Measurements from ENCODE around the gene CFAP57.
A peak's percentile ranks its signal among the peaks of the same experiment; 100 is the strongest.
"Not testable (repeated sequence)": the region's sequence is repeated elsewhere in the genome, so short reads cannot be mapped to it uniquely, and the experiment has no call there.

The CFAP57 gene

DNA sequence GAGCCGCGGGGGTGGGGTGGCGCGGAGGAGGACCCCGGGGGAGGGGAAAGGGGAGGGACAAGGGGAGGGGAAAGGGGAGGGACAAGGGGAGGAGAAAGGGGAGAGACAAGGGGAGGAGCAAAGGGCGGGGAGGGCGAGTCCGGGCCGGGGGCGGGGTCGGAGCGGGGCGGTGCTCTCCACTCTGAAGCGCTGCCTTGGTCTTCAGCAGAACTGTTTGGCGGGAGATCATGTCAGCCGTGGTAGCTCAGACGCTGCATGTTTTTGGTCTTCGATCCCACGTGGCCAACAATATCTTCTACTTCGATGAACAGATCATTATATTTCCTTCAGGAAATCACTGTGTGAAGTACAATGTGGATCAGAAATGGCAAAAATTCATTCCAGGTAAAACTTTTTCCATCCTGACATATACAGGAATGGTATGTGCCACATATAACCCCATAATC, 420 bp downstream of the CFAP57 start:
- DNase-seq (ENCODE audit: low read depth, low spot score), result peak; percentile 71

DNA sequence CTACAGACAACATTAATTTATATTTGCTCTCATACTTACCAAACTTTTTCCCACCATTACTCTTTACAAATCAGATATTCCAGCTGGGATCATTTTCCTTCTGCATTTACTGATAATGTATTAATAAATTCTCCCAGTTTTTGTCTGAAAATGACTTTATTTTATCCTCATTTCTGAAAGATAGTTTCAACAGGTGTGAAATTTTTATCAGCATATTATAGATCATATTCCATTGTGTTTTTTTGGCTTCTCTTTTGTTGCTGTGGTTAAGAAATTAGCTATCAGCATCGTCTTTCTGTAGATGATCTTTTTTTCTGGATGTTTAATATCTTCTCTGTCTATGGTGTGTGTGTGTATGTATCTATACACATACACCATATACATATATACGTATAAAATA, 2.7 kb downstream of the CFAP57 start:
- DNase-seq (ENCODE audit: low read depth, low spot score), result no peak

DNA sequence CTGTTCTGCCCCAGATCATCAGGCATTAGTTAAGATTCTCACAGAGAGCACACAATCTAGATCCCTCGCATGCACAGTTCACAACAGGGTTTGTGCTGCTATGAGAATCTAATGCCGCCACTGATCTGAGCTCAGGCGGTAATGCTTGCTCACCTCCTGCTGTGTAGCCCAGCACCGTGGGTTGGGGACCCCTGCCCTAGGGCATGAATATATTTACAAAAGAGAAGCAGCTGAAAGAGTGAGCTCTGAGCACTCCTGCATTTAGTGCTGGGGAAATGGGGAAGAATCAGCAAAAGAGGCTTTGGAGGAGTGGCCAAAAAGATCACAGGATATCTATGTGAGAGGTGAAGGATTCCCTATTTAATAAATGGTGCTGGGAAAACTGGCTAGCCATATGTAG, 5.6 kb downstream of the CFAP57 start:
- no peak for DNase-seq (ENCODE audit: low read depth, low spot score)

DNA sequence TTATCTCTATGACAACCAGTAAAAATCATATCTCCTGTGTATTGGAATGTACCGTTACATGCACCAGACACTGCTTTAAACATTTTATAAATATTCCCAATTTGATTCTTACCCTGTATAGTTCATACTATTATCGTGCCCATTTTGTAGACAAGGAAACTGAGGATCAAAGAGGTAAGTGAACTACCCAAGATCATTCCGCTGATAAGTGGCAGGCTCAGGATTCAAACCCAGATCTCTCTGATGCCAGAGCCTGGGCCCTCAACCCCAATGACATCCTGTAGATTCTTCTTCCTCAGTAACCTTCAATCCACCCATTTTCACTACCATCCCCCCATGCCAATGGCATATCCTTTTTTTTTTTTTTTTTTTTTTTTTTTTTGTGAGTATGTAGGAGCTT, 12.3 kb downstream of the CFAP57 start:
- DNase-seq (ENCODE audit: low read depth, low spot score), result no peak

DNA sequence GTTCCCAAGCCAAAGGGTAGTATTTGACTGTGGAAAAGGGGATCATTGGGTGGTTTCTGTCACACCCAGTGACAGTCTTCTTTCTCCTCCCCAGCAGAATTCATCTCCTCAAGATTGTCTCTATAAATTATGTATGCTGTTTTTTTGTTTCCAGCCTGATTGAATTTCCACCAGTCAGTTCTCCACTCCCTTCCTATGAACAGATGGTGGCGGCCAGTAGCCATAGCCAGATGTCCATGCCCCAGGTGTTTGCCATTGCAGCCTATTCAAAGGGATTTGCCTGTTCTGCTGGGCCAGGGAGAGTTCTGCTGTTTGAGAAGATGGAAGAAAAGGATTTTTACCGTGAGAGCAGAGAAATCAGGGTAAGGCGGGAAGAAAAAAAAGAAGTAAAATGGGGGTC, 12.9 kb downstream of the CFAP57 start:
- no peak for DNase-seq (ENCODE audit: low read depth, low spot score)

DNA sequence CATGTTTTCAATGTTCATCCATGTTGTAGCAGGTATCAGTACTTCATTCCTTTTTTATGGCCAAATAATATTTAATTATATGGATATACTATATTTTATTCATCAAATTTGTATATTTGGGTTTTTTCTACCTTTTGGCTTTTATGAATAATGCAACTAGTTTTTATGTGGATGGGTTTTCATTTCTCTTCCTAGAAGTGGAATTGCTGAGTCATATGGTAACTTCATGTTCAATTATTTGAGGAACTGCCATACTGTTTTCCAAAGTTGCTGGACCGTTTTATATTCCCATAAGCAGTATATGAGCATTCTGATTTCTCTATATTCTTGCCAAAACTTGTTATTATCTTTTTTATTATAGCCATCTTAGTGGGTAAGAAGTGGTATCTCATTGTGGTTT, 16.0 kb downstream of the CFAP57 start:
- DNase-seq (ENCODE audit: low read depth, low spot score), result no peak

DNA sequence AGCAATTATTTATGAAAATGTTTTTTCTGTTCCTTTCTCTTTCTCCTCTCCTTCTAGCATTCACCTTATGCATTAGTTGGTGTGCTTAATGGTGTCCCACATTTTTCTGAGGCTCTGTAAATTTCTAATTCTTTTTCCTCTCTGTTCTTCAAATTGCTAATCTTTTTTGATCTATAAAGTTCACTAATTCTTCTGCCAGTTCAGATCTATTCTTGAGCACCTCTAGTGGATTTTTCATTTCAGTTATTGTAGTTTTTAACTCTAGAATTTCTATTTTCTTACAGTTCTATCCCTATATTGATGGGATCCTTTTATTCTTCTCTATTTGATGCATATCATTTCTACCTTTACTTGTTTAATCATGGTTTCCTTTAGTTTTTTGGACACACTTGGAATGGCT, 22.4 kb downstream of the CFAP57 start:
- no peak for DNase-seq (ENCODE audit: low read depth, low spot score)

DNA sequence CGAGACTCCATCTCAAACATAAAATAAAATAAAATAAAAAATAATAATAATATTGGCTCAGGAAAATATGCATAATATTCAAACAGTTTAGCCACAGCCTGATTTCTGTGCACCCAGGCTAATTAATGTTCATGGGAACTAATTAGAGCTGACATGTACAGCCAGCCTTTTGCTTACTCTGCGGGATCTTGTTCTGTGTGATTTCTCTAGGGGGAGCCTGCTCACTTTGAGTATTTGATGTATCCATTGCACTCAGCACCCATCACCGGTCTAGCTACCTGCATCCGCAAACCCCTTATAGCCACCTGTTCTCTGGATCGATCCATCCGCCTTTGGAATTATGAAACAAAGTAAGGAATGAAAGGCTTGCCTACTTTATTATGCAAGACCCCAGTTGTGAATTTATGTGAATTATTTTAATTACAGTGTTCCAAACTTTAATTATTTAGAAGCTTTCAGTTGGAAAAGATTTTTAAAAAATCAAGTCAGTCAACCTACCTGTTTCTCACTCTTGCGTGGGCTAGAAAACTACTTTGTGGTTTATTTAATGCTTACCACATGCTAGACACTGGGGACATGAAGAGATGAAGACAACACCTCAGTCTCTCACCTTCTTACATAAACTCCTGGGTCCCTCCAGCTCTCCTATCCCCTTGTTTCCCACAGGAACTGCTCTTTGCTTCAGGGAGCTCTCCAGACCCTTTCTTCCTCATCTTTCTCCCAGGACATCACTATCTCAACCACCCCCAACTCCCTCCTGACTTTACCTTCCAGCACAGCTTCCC, 25.4 kb downstream of the CFAP57 start:
- DNase-seq (ENCODE audit: low read depth, low spot score), result no peak

DNA sequence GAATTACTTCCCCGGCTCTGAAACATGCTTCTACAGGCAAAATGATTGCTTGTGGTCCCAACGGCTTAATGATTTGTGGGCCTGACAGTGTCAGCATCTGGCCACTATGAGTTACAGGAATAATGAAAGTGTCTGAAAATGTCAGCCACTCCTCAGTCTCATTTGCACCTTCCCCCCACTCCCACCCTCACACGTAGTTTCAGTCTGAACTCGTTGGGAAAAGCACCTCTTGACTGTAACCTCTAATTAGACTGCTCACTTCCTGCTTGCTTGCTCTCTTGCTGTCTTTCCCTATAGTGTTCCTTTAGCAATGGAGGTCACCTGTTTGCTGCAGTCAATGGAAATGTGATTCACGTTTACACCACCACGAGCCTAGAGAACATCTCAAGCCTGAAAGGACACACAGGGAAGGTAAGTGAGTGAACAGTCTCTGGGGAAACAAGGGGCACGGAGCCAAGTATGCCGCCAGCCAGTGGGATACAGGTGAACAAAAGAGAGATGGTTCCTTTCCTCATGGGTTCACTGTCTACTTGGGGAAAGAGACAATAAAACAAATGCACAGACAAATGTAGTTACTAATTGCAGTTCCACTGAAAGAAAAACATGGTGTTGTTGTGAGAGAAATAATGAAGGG, 27.1 kb downstream of the CFAP57 start:
- DNase-seq (ENCODE audit: low read depth, low spot score), result no peak

DNA sequence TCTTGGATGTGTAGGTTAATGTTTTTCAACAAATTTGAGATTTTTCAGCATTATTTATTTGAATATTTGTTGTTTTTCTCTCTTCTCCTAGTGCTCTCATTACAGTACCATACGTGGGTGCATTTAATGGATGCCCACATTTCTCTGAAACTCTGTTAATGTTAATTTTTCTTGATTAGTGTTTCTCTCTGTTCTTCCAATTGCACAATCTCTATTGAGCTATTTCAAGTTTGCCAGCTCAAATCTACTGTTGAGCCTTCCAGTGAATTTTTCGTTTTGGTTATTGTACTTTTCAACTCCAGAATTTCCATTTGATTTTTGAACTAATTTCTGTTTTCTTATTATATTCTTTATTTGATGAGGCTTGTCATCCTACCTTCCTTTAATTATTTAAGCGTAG, 31.7 kb downstream of the CFAP57 start:
- DNase-seq (ENCODE audit: low read depth, low spot score), result no peak

DNA sequence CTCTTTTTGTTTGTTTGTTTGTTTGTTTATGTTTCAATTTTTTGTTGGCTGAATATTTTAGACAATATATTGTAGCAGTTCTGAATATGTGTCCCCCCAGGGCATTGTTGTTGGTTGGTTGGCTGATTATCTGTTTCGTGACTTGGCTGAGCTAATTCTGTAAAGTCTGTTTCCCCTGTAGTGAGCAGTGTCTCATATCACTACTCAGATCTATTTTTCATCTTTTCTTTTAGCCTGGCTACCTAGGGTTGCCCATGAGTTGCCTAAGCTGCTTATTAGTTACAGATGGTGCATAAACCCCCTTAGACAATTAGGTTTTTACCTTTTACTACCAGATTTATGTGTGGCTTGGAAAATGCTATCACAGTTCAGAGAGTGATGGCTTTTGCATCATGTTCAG, 32.3 kb downstream of the CFAP57 start:
- DNase-seq (ENCODE audit: low read depth, low spot score), result no peak

DNA sequence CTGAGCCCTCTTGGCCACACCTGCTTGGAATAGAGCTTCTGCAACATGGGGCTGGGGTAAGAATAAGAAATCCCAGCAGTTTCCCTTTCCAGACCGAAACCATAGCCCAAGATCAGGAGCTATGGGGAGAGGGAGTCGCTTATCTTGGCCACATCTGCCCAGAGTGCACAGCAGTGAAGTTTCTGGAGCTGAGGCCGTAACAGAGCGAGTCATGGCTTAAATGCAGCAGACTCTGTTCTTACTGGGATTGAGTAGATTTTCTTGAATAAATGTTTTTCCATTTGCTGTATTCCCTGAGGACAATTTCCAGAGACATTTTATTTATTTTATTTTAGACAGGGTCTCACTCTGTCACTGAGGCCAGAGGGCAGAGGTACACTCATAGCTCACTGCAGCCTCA, 33.5 kb downstream of the CFAP57 start:
- DNase-seq (ENCODE audit: low read depth, low spot score), result no peak

DNA sequence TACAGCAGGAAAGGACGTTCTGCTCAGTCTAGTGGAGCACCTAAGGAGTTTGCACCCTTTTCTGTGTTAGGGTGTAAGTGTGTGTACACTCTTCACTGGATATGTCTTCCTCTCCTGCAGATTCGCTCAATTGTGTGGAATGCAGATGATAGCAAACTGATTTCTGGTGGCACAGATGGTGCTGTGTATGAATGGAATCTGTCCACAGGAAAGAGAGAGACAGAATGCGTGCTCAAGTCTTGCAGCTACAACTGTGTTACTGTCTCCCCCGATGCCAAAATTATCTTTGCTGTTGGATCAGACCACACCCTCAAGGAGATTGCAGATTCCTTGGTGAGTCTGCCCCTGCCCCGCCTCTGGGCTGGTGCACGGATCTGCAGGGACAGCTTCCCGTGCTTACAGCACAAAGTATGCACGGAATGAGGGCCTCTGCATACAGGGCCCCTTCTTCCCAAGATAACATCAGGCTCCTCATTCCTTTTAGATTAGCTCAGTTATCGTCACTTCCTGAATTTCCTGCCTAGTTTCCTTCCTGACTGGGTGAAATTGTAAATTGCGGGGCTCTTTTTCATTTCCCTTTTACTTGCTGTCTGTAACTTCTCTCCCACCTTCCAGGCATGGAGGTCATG, 34.6 kb downstream of the CFAP57 start:
- DNase-seq (ENCODE audit: low read depth, low spot score), result no peak

DNA sequence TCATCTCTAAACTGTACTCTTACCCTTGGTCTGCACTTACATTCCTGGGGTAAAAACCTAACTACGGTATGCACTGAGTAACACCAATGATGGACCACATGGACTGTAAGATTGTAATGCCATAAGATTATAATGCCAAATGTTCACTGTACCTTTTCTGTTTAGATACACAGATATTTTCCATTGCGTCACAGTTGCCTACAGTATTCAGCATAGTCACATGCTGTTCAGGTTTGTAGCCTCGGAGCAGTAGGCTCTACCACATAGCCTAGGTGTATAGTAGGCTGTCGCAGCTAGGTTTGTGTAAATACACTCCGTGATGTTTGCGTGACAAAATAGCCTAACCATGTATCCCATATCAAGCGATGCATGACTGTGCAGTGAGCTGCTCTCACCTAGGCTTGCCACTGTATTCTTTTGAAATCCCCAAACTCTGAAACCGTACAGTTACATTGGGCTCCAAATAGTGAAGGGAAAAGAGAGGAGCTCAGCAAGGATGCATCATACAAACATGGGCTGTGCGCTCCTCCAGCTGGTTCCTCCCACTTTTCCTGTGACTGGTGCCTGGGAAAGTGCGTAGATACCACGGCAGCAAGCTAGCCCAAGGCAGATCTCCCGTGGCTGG, 35.2 kb downstream of the CFAP57 start:
- no peak for DNase-seq (ENCODE audit: low read depth, low spot score)

DNA sequence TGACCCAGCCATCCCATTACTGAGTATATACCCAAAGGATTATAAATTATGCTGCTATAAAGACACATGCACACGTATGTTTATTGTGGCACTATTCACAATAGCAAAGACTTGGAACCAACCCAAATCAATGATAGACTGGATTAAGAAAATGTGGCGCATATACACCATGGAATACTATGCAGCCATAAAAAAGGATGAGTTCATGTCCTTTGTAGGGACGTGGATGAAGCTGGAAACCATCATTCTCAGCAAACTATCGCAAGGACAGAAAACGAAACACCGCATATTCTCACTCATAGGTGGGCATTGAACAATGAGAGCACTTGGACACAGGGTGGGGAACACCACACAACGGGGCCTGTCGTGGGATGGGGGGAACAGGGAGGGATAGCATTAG, 36.1 kb downstream of the CFAP57 start:
- DNase-seq (ENCODE audit: low read depth, low spot score), result not testable (repeated sequence)

DNA sequence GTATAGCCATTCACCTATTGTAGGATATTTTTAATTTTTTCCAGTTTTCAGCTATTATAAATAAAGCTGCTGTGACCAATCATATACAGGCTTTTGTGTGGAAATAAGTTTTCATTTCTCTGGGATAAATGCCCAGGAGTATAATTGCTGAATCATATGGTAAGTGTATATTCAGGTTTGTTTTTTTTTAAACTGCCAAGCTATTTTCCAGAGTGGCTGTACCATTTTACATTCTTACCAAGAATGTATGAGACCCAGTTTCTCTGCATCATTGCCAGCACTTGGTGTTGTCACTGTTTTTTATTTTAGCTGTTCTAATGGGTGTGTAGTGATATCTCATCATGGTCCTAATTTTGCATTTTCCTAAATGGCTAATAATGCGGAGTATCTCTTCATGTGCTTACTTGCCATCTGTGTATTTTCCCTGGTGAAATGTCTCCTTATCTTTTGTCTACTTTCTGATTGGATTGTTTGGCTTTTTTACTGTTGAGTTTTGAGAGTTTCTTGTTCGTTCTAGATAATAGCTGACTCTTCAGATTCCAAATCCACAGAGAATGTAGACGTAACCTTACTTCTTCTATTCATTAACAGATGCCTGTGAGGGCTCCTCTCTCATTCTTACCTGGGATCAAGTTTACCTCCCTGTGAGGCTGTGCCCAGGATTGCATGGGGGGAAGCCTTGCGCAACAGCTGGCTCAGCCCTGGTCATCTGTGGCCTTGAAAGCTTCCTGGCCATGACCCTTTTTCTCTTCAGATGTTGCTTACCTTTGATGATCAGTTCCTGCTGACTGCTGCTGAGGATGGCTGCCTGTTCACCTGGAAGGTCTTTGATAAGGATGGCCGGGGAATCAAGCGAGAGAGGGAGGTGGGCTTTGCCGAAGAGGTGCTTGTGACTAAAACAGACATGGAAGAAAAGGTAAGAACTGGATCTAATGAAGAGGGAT, 42.6 kb downstream of the CFAP57 start:
- no peak for DNase-seq (ENCODE audit: low read depth, low spot score)

DNA sequence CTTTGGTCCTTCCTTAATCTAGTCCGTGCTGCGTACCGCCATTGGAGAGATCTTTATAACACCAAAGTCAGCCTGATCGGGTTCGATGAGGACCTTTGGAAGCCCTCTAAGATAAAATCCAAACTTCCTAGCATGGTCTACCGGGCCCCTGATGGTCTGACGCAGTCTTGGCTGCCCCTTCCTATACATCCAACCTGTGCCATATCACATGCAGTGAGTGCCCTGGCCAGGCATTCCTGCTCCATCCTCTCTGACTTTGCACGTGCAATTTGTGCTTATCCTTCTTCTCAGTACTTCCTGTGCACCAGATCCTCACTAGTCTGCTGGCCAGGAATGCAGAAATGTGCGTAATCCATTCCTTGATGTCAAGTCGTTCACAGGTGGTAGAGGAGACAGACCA, 45.6 kb downstream of the CFAP57 start:
- DNase-seq (ENCODE audit: low read depth, low spot score), result no peak

DNA sequence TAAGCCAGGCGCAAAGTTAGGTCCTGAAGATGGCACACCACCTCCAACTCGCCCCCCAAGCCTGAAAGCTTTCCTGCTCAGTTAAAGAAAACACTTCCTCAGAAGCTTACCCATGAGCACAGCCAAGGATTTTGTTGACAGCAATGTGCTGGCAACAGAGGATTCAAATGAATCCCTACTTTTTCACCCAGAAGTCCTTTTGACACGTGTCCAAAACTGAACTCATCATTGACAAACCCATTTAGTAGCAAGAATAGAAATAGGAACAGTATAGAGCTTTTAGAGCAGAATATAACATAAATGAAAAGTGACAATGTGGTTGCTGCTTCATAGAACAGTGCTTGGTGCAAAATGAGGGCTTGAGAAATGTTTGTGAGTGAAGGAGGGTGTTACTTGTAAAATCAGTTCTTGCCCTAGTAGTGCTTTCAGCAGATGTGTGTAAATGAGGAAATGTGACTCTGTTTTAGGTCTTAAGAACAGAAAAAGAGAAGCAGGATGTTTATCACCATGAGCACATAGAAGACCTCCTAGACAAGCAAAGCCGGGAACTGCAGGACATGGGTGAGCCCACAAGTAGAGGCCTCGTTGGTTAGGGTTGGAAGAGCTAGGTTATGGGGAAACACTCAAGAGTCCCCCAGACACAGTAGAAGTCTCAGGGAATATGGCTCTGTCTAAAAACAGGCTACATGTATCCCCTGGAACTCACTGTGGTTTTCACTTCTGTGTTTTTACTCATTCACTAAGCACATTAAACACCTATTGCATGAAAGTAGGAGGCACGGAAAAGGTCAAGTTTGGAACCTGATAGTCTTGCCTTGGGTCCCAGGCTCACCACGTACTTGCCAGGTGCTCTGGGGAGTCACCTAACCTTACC, 49.0 kb downstream of the CFAP57 start:
- DNase-seq (ENCODE audit: low read depth, low spot score), result no peak

DNA sequence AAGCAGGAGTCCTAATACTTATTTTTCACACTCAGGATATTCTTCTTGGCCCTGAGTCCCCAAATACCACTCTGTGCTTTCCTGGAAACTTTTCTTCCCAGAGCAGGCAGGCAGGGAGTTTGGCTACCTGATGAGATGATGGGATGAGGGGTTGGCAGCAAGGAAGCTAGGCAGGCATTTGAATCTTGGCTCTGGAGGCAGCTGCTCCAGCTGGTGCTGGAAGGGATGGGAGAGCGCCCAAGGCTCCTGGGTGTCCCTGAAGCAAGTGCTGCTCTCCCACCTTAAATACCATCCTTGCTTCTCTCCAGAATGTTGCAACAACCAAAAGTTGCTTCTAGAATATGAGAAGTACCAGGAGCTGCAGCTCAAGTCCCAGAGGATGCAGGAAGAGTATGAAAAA, 49.7 kb downstream of the CFAP57 start:
- DNase-seq (ENCODE audit: low read depth, low spot score), result no peak

DNA sequence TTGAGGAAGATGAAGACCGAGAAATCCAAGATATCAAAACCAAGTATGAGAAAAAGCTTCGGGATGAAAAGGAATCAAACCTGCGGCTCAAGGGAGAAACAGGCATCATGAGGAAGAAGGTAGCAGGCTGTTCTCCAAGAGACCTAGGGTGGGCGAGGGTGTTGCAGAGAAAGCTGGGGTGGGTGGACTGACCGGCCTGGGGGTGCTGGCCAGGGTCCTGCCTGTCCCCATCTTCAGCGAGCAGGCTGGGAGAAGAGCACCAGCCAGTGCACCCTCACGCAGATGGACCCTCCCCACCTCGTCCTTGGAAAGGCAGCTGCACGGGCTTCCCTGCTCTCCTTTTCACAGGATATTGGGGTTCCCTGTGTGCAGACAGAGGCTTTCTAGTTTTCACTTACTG, 50.7 kb downstream of the CFAP57 start:
- no peak for DNase-seq (ENCODE audit: low read depth, low spot score)
